OCI-LY3 (cell line): ENCODE results near the gene USH2A.

ENCODE experiments used
- CTCF ChIP-seq: fragments of 200-600, 300-600 bp; sonication (generic); IDR thresholded peaks from 2 replicates; pipeline ENCODE4 v1.5.1; 2014; ENCODE audit warnings: antibody characterized with exemption, low read length, low read depth
- EZH2phosphoT487 ChIP-seq: fragments of 200-600 bp; shearing (Covaris generic); IDR thresholded peaks from 2 replicates; pipeline ENCODE4 v1.6.1; 2018; ENCODE audit warnings: antibody characterized with exemption, mixed run types, low read depth

- TF ChIP-seq CTCF (no peak), EZH2phosphoT487 (no peak)
Observed at GRCh38 chr1:216194721-216195120, 228.5 kb downstream of the USH2A start.
